ENCODE results near the gene TP53I13. TPM values are rescaled to one million over a fixed set of nuclear protein-coding genes. Genes with fewer than 3 reads are reported as not detected.

TP53I13 gene
- total and polyA plus RNA-seq, 2 donors from 2014 or later: 51.6 to 75.5 TPM

DNA sequence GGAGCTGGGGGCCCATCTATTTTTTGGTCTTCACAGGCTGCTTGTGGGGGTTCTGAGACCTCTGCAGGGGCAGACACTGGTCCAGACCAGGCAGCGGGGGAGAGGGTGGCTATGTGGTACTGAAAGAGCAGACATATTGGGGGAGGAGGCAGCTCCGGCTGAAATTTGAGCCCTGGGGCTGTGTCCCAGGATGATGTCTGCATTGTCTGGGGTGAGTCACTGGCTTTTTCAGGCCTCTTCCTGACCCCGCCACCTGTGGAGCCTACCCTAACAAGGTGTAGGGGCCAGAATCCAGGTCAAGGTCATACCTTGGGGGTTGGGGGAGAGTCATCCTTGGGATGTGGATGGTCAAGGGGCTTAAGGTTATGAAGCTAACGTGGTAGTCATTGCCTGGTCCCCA, 51.8 kb downstream of the TP53I13 start:
- no peak for TF ChIP-seq CTCF (IDR thresholded peaks at IDR 0.05; ENCODE audit: borderline replicate concordance, extremely low read depth, insufficient read depth)
- H3K9ac ChIP-seq (ENCODE audit: low read length in 3 of 3): no peak overlapping the region
- peaks cover 0 to 32% (median 14%) of the 10 kb centered on the region in 3 donors for H3K4me1 ChIP-seq (ENCODE audit: control insufficient read depth in 2 of 3, insufficient read depth in 2 of 3, low read depth in 1 of 3, low read length in 3 of 3)
- H3K27me3 ChIP-seq (ENCODE audit: control insufficient read depth, insufficient read depth, low read length): peaks cover 22% of the 10 kb centered on the region
- no peaks in the 10 kb centered on the region for H3K36me3 ChIP-seq (ENCODE audit: control insufficient read depth in 2 of 3, insufficient read depth in 3 of 3, low read length in 3 of 3)
- no peak for FAIRE-seq
- H3K9me3 ChIP-seq (ENCODE audit: control insufficient read depth in 2 of 3, insufficient read depth in 1 of 3, low read length in 3 of 3): no peaks in the 10 kb centered on the region
- H3K27ac ChIP-seq (ENCODE audit: low read depth in 2 of 2, low read length in 2 of 2): no peak overlapping the region
- intact Hi-C loops (cut with DNase I): no loop called here
- no peak overlapping the region for H3K4me3 ChIP-seq (ENCODE audit: low read length in 3 of 3)
- DNase-seq: peak in 2 of 5 donors; percentile 19 to 56

DNA sequence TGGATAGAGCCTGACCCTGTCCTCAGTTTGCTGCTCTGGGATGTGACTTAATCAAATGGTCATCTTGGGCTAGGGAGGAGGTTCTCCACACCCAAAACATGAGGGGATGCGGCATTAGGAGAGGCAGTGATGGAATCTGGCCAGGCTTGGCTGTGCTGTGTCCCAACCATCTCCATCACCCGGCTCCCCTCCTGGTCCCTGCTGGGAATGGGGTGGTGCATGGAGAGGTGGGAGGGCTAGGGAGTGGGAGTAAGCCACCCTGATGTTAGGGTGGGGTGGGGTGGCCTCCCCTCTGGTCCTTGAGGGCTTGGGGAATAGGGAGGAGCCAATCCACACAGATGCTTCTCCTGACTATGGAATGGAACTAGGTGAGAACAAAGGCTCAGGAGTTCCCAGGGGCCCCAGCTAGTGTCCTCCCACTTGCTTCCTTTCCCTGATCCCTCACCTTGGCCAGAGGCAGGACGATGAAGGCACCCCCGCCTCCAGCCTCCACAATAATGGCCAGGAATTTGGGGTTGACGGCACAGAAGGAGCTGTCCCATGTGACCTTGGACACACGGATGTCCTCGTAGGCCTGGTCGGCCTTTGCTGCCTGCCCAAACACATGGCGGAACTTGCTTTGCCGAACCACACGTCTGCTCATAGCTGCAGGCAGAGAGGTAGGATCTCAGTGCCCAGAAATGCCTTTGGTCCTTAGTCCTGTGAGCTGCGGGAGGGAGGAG, 52.4 kb downstream of the TP53I13 start:
- no peaks in the 10 kb centered on the region for H3K9me3 ChIP-seq (ENCODE audit: control insufficient read depth in 2 of 3, insufficient read depth in 1 of 3, low read length in 3 of 3)
- intact Hi-C loops (cut with DNase I): no loop called here
- H3K9ac ChIP-seq (ENCODE audit: low read length in 3 of 3): no peak overlapping the region
- H3K36me3 ChIP-seq (ENCODE audit: control insufficient read depth in 2 of 3, insufficient read depth in 3 of 3, low read length in 3 of 3): no peaks in the 10 kb centered on the region
- H3K4me1 ChIP-seq (ENCODE audit: control insufficient read depth in 2 of 3, insufficient read depth in 2 of 3, low read depth in 1 of 3, low read length in 3 of 3): peaks cover 0 to 30% (median 13%) of the 10 kb centered on the region in 3 donors
- H3K27me3 ChIP-seq (ENCODE audit: control insufficient read depth, insufficient read depth, low read length): peaks cover 22% of the 10 kb centered on the region
- DNase-seq: no peak
- no peak overlapping the region for H3K27ac ChIP-seq (ENCODE audit: low read depth in 2 of 2, low read length in 2 of 2)
- TF ChIP-seq CTCF (IDR thresholded peaks at IDR 0.05; ENCODE audit: borderline replicate concordance, extremely low read depth, insufficient read depth): no peak
- H3K4me3 ChIP-seq (ENCODE audit: low read length in 3 of 3): no peak overlapping the region
- no peak for FAIRE-seq

DNA sequence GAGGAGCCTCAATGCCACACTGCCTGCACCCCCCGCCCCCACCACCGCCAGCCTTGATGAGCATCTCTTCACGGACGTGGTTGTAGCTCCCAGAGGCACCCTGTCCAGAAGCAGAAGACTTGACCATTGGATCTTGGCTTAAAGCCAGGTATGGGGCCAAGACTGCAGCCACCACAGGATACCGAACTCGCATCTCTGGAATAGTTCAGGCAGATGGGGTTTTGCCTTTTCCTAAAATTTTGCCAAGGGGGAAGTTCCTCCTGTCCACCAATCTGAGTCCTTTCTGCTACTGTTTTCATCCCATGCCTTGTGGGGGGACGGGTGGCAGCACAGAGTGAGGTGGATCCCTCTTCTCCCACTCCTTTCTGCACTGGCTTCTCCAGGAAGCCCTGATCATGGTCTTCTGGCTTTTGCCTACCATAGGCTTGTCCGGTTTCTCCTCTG, 53.3 kb downstream of the TP53I13 start:
- intact Hi-C loops (cut with DNase I): no loop called here
- Histone ChIP-seq H3K4me1 (ENCODE audit: control insufficient read depth in 2 of 3, insufficient read depth in 2 of 3, low read depth in 1 of 3, low read length in 3 of 3) (peaks cover 0 to 21% (median 5%) of the 10 kb centered on the region in 3 donors), H3K9me3 (ENCODE audit: control insufficient read depth in 2 of 3, insufficient read depth in 1 of 3, low read length in 3 of 3) (no peaks in the 10 kb centered on the region), H3K4me3 (ENCODE audit: low read length in 3 of 3) (no peak overlapping the region), H3K36me3 (ENCODE audit: control insufficient read depth in 2 of 3, insufficient read depth in 3 of 3, low read length in 3 of 3) (no peaks in the 10 kb centered on the region), H3K27ac (ENCODE audit: low read depth in 2 of 2, low read length in 2 of 2) (no peak overlapping the region), H3K27me3 (ENCODE audit: control insufficient read depth, insufficient read depth, low read length) (peaks cover 14% of the 10 kb centered on the region), H3K9ac (ENCODE audit: low read length in 3 of 3) (no peak overlapping the region)
- peak in 1 of 5 donors; percentile 12 for DNase-seq
- TF ChIP-seq CTCF (IDR thresholded peaks at IDR 0.05; ENCODE audit: borderline replicate concordance, extremely low read depth, insufficient read depth): no peak
- FAIRE-seq: no peak

Other genes starting within 250 kb of the TP53I13 start
- 74.9 TPM for gene TAOK1, start 178.3 kb upstream of the TP53I13 start, total RNA-seq
- 5.0 TPM for gene TAOK1, start 178.3 kb upstream of the TP53I13 start, polyA plus RNA-seq (ENCODE audit: insufficient read depth, low read depth, low replicate concordance)
- 9.8 TPM for gene ABHD15, start 1.7 kb upstream of the TP53I13 start, total RNA-seq
- 8.9 TPM for gene ABHD15, start 1.7 kb upstream of the TP53I13 start, polyA plus RNA-seq (ENCODE audit: insufficient read depth, low read depth, low replicate concordance)
- gene GIT1, start 20.9 kb downstream of the TP53I13 start, total RNA-seq: 41.9 TPM
- 21.4 TPM for gene GIT1, start 20.9 kb downstream of the TP53I13 start, polyA plus RNA-seq (ENCODE audit: insufficient read depth, low read depth, low replicate concordance)
- gene ANKRD13B, start 24.4 kb downstream of the TP53I13 start, total RNA-seq: 3.3 TPM
- 2.8 TPM for gene ANKRD13B, start 24.4 kb downstream of the TP53I13 start, polyA plus RNA-seq (ENCODE audit: insufficient read depth, low read depth, low replicate concordance)
- 5.9 TPM for gene CORO6, start 54.2 kb downstream of the TP53I13 start, total RNA-seq
- gene CORO6, start 54.2 kb downstream of the TP53I13 start, polyA plus RNA-seq (ENCODE audit: insufficient read depth, low read depth, low replicate concordance): 2.1 TPM

Data from kidney (tissue), 14 donors.